ENCODE data around the gene RBBP7. TPM values are rescaled to one million over a fixed set of nuclear protein-coding genes. Genes with fewer than 3 reads are reported as not detected.

Gene RBBP7
- total RNA-seq = 10 to 100 TPM; 79.3 to 89.5 (median 86.4) TPM

GRCh38 chrX:16870095-16870861 is at the start of gene RBBP7:
Gene RBBP7 (minus strand): TSS chrX:16870362. CDS start chrX:16870053, 309 bp downstream.
- intact Hi-C loops (cut with DNase I; ENCODE audit: low total_unique reads) = no loop called here
- Histone ChIP-seq H3K36me3 (no peaks in the 10 kb centered on the region), H3K27me3 (peaks cover 0 to 31% of the 10 kb centered on the region in 2 donors), H3K27ac (peak within 1 kb of the TSS; percentile 86 to 95), H3K4me3 (peak within 1 kb of the TSS; percentile 60 to 78 (median 65)), H3K9me3 (no peaks in the 10 kb centered on the region), H3K4me1 (no peaks in the 10 kb centered on the region)
- TF ChIP-seq POLR2AphosphoS5 (IDR thresholded peaks at IDR 0.05) = peak; percentile 73 to 92 (median 77)
- peak in 1 of 3 donors; percentile 23 for TF ChIP-seq CTCF (IDR thresholded peaks at IDR 0.05)
- peak; percentile 84 for TF ChIP-seq POLR2A (IDR thresholded peaks at IDR 0.05)
- DNase-seq (ENCODE audit: low spot score in 2 of 2) = peak; percentile 84 to 90

- H3K4me1 ChIP-seq = no peaks in the 10 kb centered on the region
Measured at GRCh38 chrX:16918979-16919378, 48.8 kb upstream of the RBBP7 start.

GRCh38 chrX:16917120-16917519 is 47.0 kb upstream of the RBBP7 start:
- peaks cover 0 to 38% of the 10 kb centered on the region in 2 donors for H3K27me3 ChIP-seq
- no peak for DNase-seq (ENCODE audit: low spot score in 2 of 2)
- no peaks in the 10 kb centered on the region for H3K4me1 ChIP-seq
- no peak overlapping the region for H3K27ac ChIP-seq
- TF ChIP-seq POLR2AphosphoS5 (IDR thresholded peaks at IDR 0.05) (no peak), POLR2A (IDR thresholded peaks at IDR 0.05) (no peak), CTCF (IDR thresholded peaks at IDR 0.05) (no peak)
- no peaks in the 10 kb centered on the region for H3K9me3 ChIP-seq
- H3K4me3 ChIP-seq = no peak overlapping the region
- intact Hi-C loops (cut with DNase I; ENCODE audit: low total_unique reads) = no loop called here
- no peaks in the 10 kb centered on the region for H3K36me3 ChIP-seq

More at GRCh38 chrX:16918979-16919378, 48.8 kb upstream of the RBBP7 start:
- DNase-seq (ENCODE audit: low spot score in 2 of 2) = no peak
- intact Hi-C loops (cut with DNase I; ENCODE audit: low total_unique reads) = no loop called here
- Histone ChIP-seq H3K9me3 (no peaks in the 10 kb centered on the region), H3K27ac (no peak overlapping the region), H3K36me3 (no peaks in the 10 kb centered on the region), H3K27me3 (peaks cover 0 to 37% of the 10 kb centered on the region in 2 donors), H3K4me3 (no peak overlapping the region)
- TF ChIP-seq CTCF (IDR thresholded peaks at IDR 0.05) (no peak), POLR2A (IDR thresholded peaks at IDR 0.05) (no peak), POLR2AphosphoS5 (IDR thresholded peaks at IDR 0.05) (no peak)

GRCh38 chrX:16916561-16916960 is 46.4 kb upstream of the RBBP7 start:
- Histone ChIP-seq H3K27me3 (peaks cover 0 to 38% of the 10 kb centered on the region in 2 donors), H3K36me3 (no peaks in the 10 kb centered on the region), H3K4me3 (no peak overlapping the region), H3K4me1 (no peaks in the 10 kb centered on the region), H3K27ac (no peak overlapping the region), H3K9me3 (no peaks in the 10 kb centered on the region)
- TF ChIP-seq POLR2A (IDR thresholded peaks at IDR 0.05) = no peak
- TF ChIP-seq CTCF (IDR thresholded peaks at IDR 0.05) = no peak
- TF ChIP-seq POLR2AphosphoS5 (IDR thresholded peaks at IDR 0.05) = no peak
- no peak for DNase-seq (ENCODE audit: low spot score in 2 of 2)
- intact Hi-C loops (cut with DNase I; ENCODE audit: low total_unique reads) = no loop called here

- no peak overlapping the region for H3K4me3 ChIP-seq
- no peaks in the 10 kb centered on the region for H3K9me3 ChIP-seq
- H3K4me1 ChIP-seq = no peaks in the 10 kb centered on the region
- intact Hi-C loops (cut with DNase I; ENCODE audit: low total_unique reads) = loop anchor here (5.0 kb wide), 1 partner anchor 367 kb away; no protein-coding TSS in a partner anchor
- TF ChIP-seq POLR2AphosphoS5 (IDR thresholded peaks at IDR 0.05) = no peak
- no peak for TF ChIP-seq CTCF (IDR thresholded peaks at IDR 0.05)
- TF ChIP-seq POLR2A (IDR thresholded peaks at IDR 0.05) = no peak
- H3K27me3 ChIP-seq = peaks cover 0 to 34% of the 10 kb centered on the region in 2 donors
- no peak overlapping the region for H3K27ac ChIP-seq
- no peaks in the 10 kb centered on the region for H3K36me3 ChIP-seq
- no peak for DNase-seq (ENCODE audit: low spot score in 2 of 2)
Measured at GRCh38 chrX:16914058-16914457, 43.9 kb upstream of the RBBP7 start.
